Right cardiac atrium (tissue), 5 donors: ENCODE results near the gene MXI1. TPM values are rescaled to one million over a fixed set of nuclear protein-coding genes. Genes with fewer than 3 reads are reported as not detected.

Experiments used
- ATAC-seq, 2 donors: fragments of 200-7000 bp; cut with Tn5 transposase; one replicate each; pipeline versions ENCODE4 v1.8.0 to v1.9.1; 2020; ENCODE audit warnings: moderate library complexity in 2 of 2, mild to moderate bottlenecking in 1 of 2
- DNase-seq, 3 donors: peaks; one replicate each; pipeline ENCODE4 v3.0.0-alpha.2; 2020
- H3K27ac ChIP-seq: one replicate; pipeline ENCODE4 v1.5.1; 2013; ENCODE audit warnings: mild to moderate bottlenecking, low read length, control low read depth, moderate library complexity
- H3K27me3 ChIP-seq: one replicate; pipeline ENCODE4 v1.6.1; 2013; ENCODE audit not compliant: control insufficient read depth, insufficient read depth
- H3K4me1 ChIP-seq: one replicate; pipeline ENCODE4 v1.6.1; 2013; ENCODE audit warnings: low read length; ENCODE audit not compliant: control insufficient read depth, insufficient read depth
- H3K4me3 ChIP-seq: one replicate; pipeline ENCODE4 v1.5.1; 2013; ENCODE audit warnings: low read length, control low read depth
- H3K9me3 ChIP-seq: one replicate; pipeline ENCODE4 v1.6.1; 2013; ENCODE audit warnings: low read length; ENCODE audit not compliant: control insufficient read depth
- WGBS: extraction: QIAGEN DNeasy Blood & Tissue Kit; methylation state at CpG from one replicate; pipeline ENCODE4 v1.1.7; 2013; 5-methylcytosine and 5-hydroxymethylcytosine counted together
- intact Hi-C, 4 donors: fragments of 100-400 bp; cut with DNase I; formaldehyde crosslinking; loops; one replicate each; pipeline versions ENCODE4 v1.11.0 to v1.14.0; 2022 to 2023
- polyA plus RNA-seq: library from polyadenylated mRNA; stranded (reverse); fragments of 200-250 nt; gene quantifications from one replicate; pipeline ENCODE4 v1.2.3, GENCODE V29; 2013
- total RNA-seq, 4 donors: library from RNA; stranded (reverse); fragmentation: NEBNext Ultra II Directional; extraction: Animal tissue kit (Norgen Biotek cat#: 25700); gene quantifications; one replicate each; pipeline ENCODE4 v1.2.1, GENCODE V29; 2021
- donor health status: healthy with polysubstance abuse.
- donor health status: DM: no; HTN: yes; CAD: no.
- donor health status: DM: no; HTN: no; CAD: no.
- donor health status: DM: no; HTN: yes; CAD: no; lungs with severe emphysema.
- donor health status: DM: yes; HTN: yes; CAD: no.

Gene MXI1
- total and polyA plus RNA-seq, 5 donors = 35.5 to 91.3 (median 59.7) TPM

- Histone ChIP-seq H3K27ac (peak overlapping the region; percentile 90), H3K4me1 (peaks cover 8% of the 10 kb centered on the region), H3K9me3 (no peaks in the 10 kb centered on the region), H3K27me3 (no peaks in the 10 kb centered on the region), H3K4me3 (no peak overlapping the region)
- intact Hi-C loops = loop anchor here (5.0 to 10.0 kb wide), 7 partner anchors 47 to 390 kb away; partner anchors contain the start of gene MXI1 (in 3 of the 4)
- ATAC-seq (no peak), DNase-seq (no peak)
- 87% methylated on average over 6 of the region's 6 CpGs for WGBS
Measured at GRCh38 chr10:110274647-110275046, 67.2 kb downstream of the MXI1 start.

GRCh38 chr10:110275128-110275729, 67.8 kb downstream of the MXI1 start:
- no peaks in the 10 kb centered on the region for H3K27me3 ChIP-seq
- H3K4me3 ChIP-seq = no peak overlapping the region
- ATAC-seq (no peak), DNase-seq (no peak)
- H3K27ac ChIP-seq = peak overlapping the region; percentile 90
- intact Hi-C loops = loop anchor here (5.0 to 10.0 kb wide), 6 partner anchors 50 to 390 kb away; partner anchors contain the start of gene MXI1 (in 2 of the 4)
- H3K9me3 ChIP-seq = no peaks in the 10 kb centered on the region
- 63% methylated on average over 2 of the region's 2 CpGs for WGBS
- H3K4me1 ChIP-seq = peaks cover 8% of the 10 kb centered on the region

GRCh38 chr10:110276603-110277002, 69.2 kb downstream of the MXI1 start:
- ATAC-seq (no peak), DNase-seq (no peak)
- WGBS = 97% methylated on average over 5 of the region's 5 CpGs
- no peaks in the 10 kb centered on the region for H3K9me3 ChIP-seq
- no peaks in the 10 kb centered on the region for H3K27me3 ChIP-seq
- H3K27ac ChIP-seq = no peak overlapping the region
- intact Hi-C loops = loop anchor here (5.0 to 10.0 kb wide), 6 partner anchors 52 to 392 kb away; partner anchors contain the start of gene MXI1 (in 2 of the 4)
- H3K4me1 ChIP-seq = peaks cover 6% of the 10 kb centered on the region
- no peak overlapping the region for H3K4me3 ChIP-seq

- intact Hi-C loops = loop anchor here (5.0 to 10.0 kb wide), 6 partner anchors 53 to 393 kb away; partner anchors contain the start of gene MXI1 (in 2 of the 4)
- 97% methylated on average over 2 of the region's 2 CpGs for WGBS
Measured at GRCh38 chr10:110277591-110277990, 70.2 kb downstream of the MXI1 start.

GRCh38 chr10:110278562-110279406, 71.4 kb downstream of the MXI1 start:
- DNase-seq = no peak
- Histone ChIP-seq H3K4me3 (no peak overlapping the region), H3K27ac (peak overlapping the region; percentile 68), H3K9me3 (no peaks in the 10 kb centered on the region), H3K4me1 (peaks cover 3% of the 10 kb centered on the region), H3K27me3 (no peaks in the 10 kb centered on the region)
- 62% methylated on average over 7 of the region's 7 CpGs for WGBS
- no peak for ATAC-seq
- intact Hi-C loops = loop anchor here (2.0 to 10.0 kb wide), 8 partner anchors 54 to 394 kb away; partner anchors contain the start of gene MXI1 (in 2 of the 4)

More at GRCh38 chr10:110277591-110277990, 70.2 kb downstream of the MXI1 start:
- DNase-seq (no peak), ATAC-seq (no peak)
- Histone ChIP-seq H3K4me1 (peaks cover 6% of the 10 kb centered on the region), H3K27ac (no peak overlapping the region), H3K9me3 (no peaks in the 10 kb centered on the region), H3K4me3 (no peak overlapping the region), H3K27me3 (no peaks in the 10 kb centered on the region)

GRCh38 chr10:110279407-110279986, 72.1 kb downstream of the MXI1 start:
- DNase-seq = peak in 2 of 3 donors; percentile 26 to 29
- Histone ChIP-seq H3K9me3 (no peaks in the 10 kb centered on the region), H3K27me3 (no peaks in the 10 kb centered on the region), H3K4me3 (no peak overlapping the region), H3K27ac (no peak overlapping the region), H3K4me1 (peaks cover 1% of the 10 kb centered on the region)
- peak; percentile 86 to 87 for ATAC-seq
- intact Hi-C loops = loop anchor here (2.0 to 10.0 kb wide), 8 partner anchors 55 to 395 kb away; partner anchors contain the start of gene MXI1 (in 2 of the 4)
- WGBS = 28% methylated on average over 6 of the region's 6 CpGs

GRCh38 chr10:110284262-110284661, 76.9 kb downstream of the MXI1 start:
- no peak overlapping the region for H3K27ac ChIP-seq
- intact Hi-C loops = loop anchor here in 1 of 4 donors (5.0 kb wide), 1 partner anchor 142 kb away; no protein-coding TSS in a partner anchor
- H3K9me3 ChIP-seq = no peaks in the 10 kb centered on the region
- 95% methylated on average over 3 of the region's 3 CpGs for WGBS
- ATAC-seq = no peak
- H3K27me3 ChIP-seq = no peaks in the 10 kb centered on the region
- no peaks in the 10 kb centered on the region for H3K4me1 ChIP-seq
- no peak overlapping the region for H3K4me3 ChIP-seq
- DNase-seq = no peak

- DNase-seq (no peak), ATAC-seq (no peak)
- Histone ChIP-seq H3K4me1 (no peaks in the 10 kb centered on the region), H3K27me3 (no peaks in the 10 kb centered on the region), H3K9me3 (no peaks in the 10 kb centered on the region), H3K4me3 (no peak overlapping the region), H3K27ac (no peak overlapping the region)
- intact Hi-C loops = no loop called here
- WGBS = 92% methylated on average over 2 of the region's 2 CpGs
Measured at GRCh38 chr10:110285501-110285900, 78.1 kb downstream of the MXI1 start.

GRCh38 chr10:110286841-110287240, 79.4 kb downstream of the MXI1 start:
- Histone ChIP-seq H3K9me3 (no peaks in the 10 kb centered on the region), H3K27ac (no peak overlapping the region), H3K4me3 (no peak overlapping the region), H3K4me1 (no peaks in the 10 kb centered on the region), H3K27me3 (no peaks in the 10 kb centered on the region)
- no peak for ATAC-seq
- WGBS = 89% methylated on average over 2 of the region's 2 CpGs
- DNase-seq = no peak
- intact Hi-C loops = no loop called here

- intact Hi-C loops = no loop called here
- H3K27me3 ChIP-seq = no peaks in the 10 kb centered on the region
- no peak overlapping the region for H3K4me3 ChIP-seq
- no peak for DNase-seq
- no peaks in the 10 kb centered on the region for H3K4me1 ChIP-seq
- no peaks in the 10 kb centered on the region for H3K9me3 ChIP-seq
- no peak for ATAC-seq
- no peak overlapping the region for H3K27ac ChIP-seq
- WGBS = 97% methylated on average over 1 of the region's 1 CpG
Measured at GRCh38 chr10:110296966-110297365, 89.6 kb downstream of the MXI1 start.
